Pancreas (tissue), 10 donors: Measurements from ENCODE around the gene SUV39H1. TPM values are rescaled to one million over a fixed set of nuclear protein-coding genes. Genes with fewer than 3 reads are reported as not detected.
"Not testable (repeated sequence)": the region's sequence is repeated elsewhere in the genome, so short reads cannot be mapped to it uniquely, and the experiment has no call there.

Source experiments
- ATAC-seq, 4 donors: fragments of 200-7000 bp; cut with Tn5 transposase; one replicate each; pipeline versions ENCODE4 v1.8.0 to v1.9.1; 2020; ENCODE audit warnings: mild to moderate bottlenecking in 4 of 4, moderate library complexity in 4 of 4
- DNase-seq, 6 donors: peaks; one replicate each; pipeline ENCODE4 v3.0.0-alpha.2; 2020
- FAIRE-seq: peaks from 2 replicates; lab custom pipeline; 2012; peaks lifted over from hg19 to GRCh38; lab: Jason Lieb, UNC
- H3K27ac ChIP-seq, 4 donors: fragments of 200-600 bp; sonication (generic); 1 replicate in 3 of 4; 2 replicates in 1 of 4; pipeline versions ENCODE4 v1.5.0 to v1.8.0; 2020
- H3K27me3 ChIP-seq, 4 donors: fragments of 200-600 bp; one replicate each; pipeline ENCODE4 v1.8.0; 2021
- H3K36me3 ChIP-seq, 3 donors: fragments of 200-600 bp; sonication (generic) in 1 of 3; one replicate each; pipeline versions ENCODE4 v1.5.0 to v1.8.0; 2020 to 2021
- H3K4me1 ChIP-seq, 3 donors: fragments of 200-600 bp; one replicate each; pipeline ENCODE4 v1.8.0; 2021
- H3K4me3 ChIP-seq, 4 donors: fragments of 200-600 bp; sonication (generic) in 2 of 4; one replicate each; pipeline versions ENCODE4 v1.5.0 to v1.8.0; 2020 to 2021
- H3K9me3 ChIP-seq, 4 donors: fragments of 200-600 bp; one replicate each; pipeline ENCODE4 v1.8.0; 2021
- CTCF ChIP-seq, 4 donors: fragments of 200-600 bp; sonication (generic) in 3 of 4; IDR thresholded peaks; one replicate each; pipeline versions ENCODE4 v1.5.0 to v1.8.0; 2021; ENCODE audit warnings: antibody characterized with exemption in 4 of 4
- WGBS, 2 donors: extraction: QIAGEN DNeasy Blood & Tissue Kit; methylation state at CpG; one replicate each; pipeline ENCODE4 v1.1.7; 2013; 5-methylcytosine and 5-hydroxymethylcytosine counted together
- intact Hi-C, 3 donors: fragments of 100-400 bp; cut with DNase I; formaldehyde crosslinking; loops; one replicate each; pipeline versions ENCODE4 v1.11.1 to v1.14.2; 2022
- polyA plus RNA-seq, 2 donors: library from polyadenylated mRNA; stranded (reverse); fragments of 200-250 nt; gene quantifications; one replicate each; pipeline ENCODE4 v1.2.3, GENCODE V29; 2013
- total RNA-seq, 6 donors: library from RNA; stranded (reverse); fragmentation: NEBNext Ultra II Directional in 4 of 6; extraction: Animal tissue kit (Norgen Biotek cat#: 25700) in 4 of 6; gene quantifications; one replicate each; pipeline versions ENCODE4 v1.2.1 to v1.2.4, GENCODE V29; 2021 to 2023
- donor health status: healthy with polysubstance abuse.
- donor health status: DM: no; HTN: no; CAD: no; lungs with moderate emphysema.
- donor health status: DM: no; HTN: no; CAD: no.
- donor health status: control.
- donor health status: control.
- donor health status: Bipolar disorder and iron deficiency.
- donor health status: DM: yes; HTN: yes; CAD: no.
- donor health status: DM: no; HTN: no; CAD: no.
- donor health status: DM: no; HTN: no; CAD: no.
- donor health status: DM: yes; HTN: yes; CAD: no.

Gene SUV39H1
- total and polyA plus RNA-seq, 8 donors, result 0.88 to 2.8 (median 1.9) TPM

- Histone ChIP-seq H3K27me3 (no peaks in the 10 kb centered on the region), H3K36me3 (no peaks in the 10 kb centered on the region), H3K4me3 (no peak overlapping the region), H3K4me1 (no peaks in the 10 kb centered on the region), H3K27ac (no peak overlapping the region), H3K9me3 (no peaks in the 10 kb centered on the region)
- no peak for ATAC-seq
- intact Hi-C loops, result no loop called here
- no peak for DNase-seq
- no peak for TF ChIP-seq CTCF (IDR thresholded peaks at IDR 0.05)
- WGBS, 2 donors, result 56 to 84% methylated on average over 1 of the region's 1 CpG
- no peak for FAIRE-seq
Measured at GRCh38 chrX:48663241-48663640, 33.3 kb upstream of the SUV39H1 start.

- FAIRE-seq (no peak), ATAC-seq (no peak), DNase-seq (no peak)
- WGBS, 2 donors, result 58 to 65% methylated on average over 1 of the region's 1 CpG
- no peak for TF ChIP-seq CTCF (IDR thresholded peaks at IDR 0.05)
- intact Hi-C loops, result no loop called here
- Histone ChIP-seq H3K27ac (no peak overlapping the region), H3K36me3 (no peaks in the 10 kb centered on the region), H3K27me3 (no peaks in the 10 kb centered on the region), H3K9me3 (no peaks in the 10 kb centered on the region), H3K4me3 (no peak overlapping the region), H3K4me1 (no peaks in the 10 kb centered on the region)
Measured at GRCh38 chrX:48664156-48664555, 32.4 kb upstream of the SUV39H1 start.

GRCh38 chrX:48665991-48666390 lies 30.5 kb upstream of the SUV39H1 start:
- no peak overlapping the region for H3K27ac ChIP-seq
- H3K27me3 ChIP-seq, result no peaks in the 10 kb centered on the region
- H3K9me3 ChIP-seq, result no peaks in the 10 kb centered on the region
- TF ChIP-seq CTCF (IDR thresholded peaks at IDR 0.05), result no peak
- intact Hi-C loops, result no loop called here
- ATAC-seq (no peak), FAIRE-seq (no peak), DNase-seq (no peak)
- H3K4me3 ChIP-seq, result no peak overlapping the region
- WGBS, 2 donors, result 70 to 85% methylated on average over 2 of the region's 2 CpGs
- H3K36me3 ChIP-seq, result no peaks in the 10 kb centered on the region
- no peaks in the 10 kb centered on the region for H3K4me1 ChIP-seq

- 71 to 76% methylated on average over 4 of the region's 4 CpGs for WGBS, 2 donors
- H3K27me3 ChIP-seq, result no peaks in the 10 kb centered on the region
- ATAC-seq (no peak), FAIRE-seq (no peak), DNase-seq (no peak)
- H3K27ac ChIP-seq, result no peak overlapping the region
- no peaks in the 10 kb centered on the region for H3K36me3 ChIP-seq
- no peaks in the 10 kb centered on the region for H3K4me1 ChIP-seq
- no peak overlapping the region for H3K4me3 ChIP-seq
- TF ChIP-seq CTCF (IDR thresholded peaks at IDR 0.05), result no peak
- intact Hi-C loops, result no loop called here
- no peaks in the 10 kb centered on the region for H3K9me3 ChIP-seq
Measured at GRCh38 chrX:48666649-48667048, 29.9 kb upstream of the SUV39H1 start.

- no peaks in the 10 kb centered on the region for H3K36me3 ChIP-seq
- intact Hi-C loops, result no loop called here
- no peak overlapping the region for H3K27ac ChIP-seq
- no peaks in the 10 kb centered on the region for H3K9me3 ChIP-seq
- WGBS, 2 donors, result 61 to 68% methylated on average over 4 of the region's 4 CpGs
- no peak for TF ChIP-seq CTCF (IDR thresholded peaks at IDR 0.05)
- no peaks in the 10 kb centered on the region for H3K27me3 ChIP-seq
- DNase-seq (no peak), FAIRE-seq (no peak), ATAC-seq (no peak)
- H3K4me1 ChIP-seq, result no peaks in the 10 kb centered on the region
- H3K4me3 ChIP-seq, result no peak overlapping the region
Measured at GRCh38 chrX:48667509-48667908, 29.0 kb upstream of the SUV39H1 start.

GRCh38 chrX:48668187-48668586 lies 28.3 kb upstream of the SUV39H1 start:
- FAIRE-seq, ATAC-seq, H3K36me3 ChIP-seq, H3K4me1 ChIP-seq, H3K27ac ChIP-seq, DNase-seq, intact Hi-C loops, H3K9me3 ChIP-seq, H3K27me3 ChIP-seq, H3K4me3 ChIP-seq: not testable (repeated sequence)
- 65 to 67% methylated on average over 11 of the region's 11 CpGs for WGBS, 2 donors
